SK-MEL-5 (cell line): ENCODE results near the gene IER5L. TPM values are rescaled to one million over a fixed set of nuclear protein-coding genes. Genes with fewer than 3 reads are reported as not detected.

Experiments used
- DNase-seq: peaks from one replicate; pipeline ENCODE4 v3.0.0-alpha.2; 2016; ENCODE audit warnings: low read depth, low spot score
- in situ Hi-C: cut with HindIII; loops from 2 replicates; pipeline ENCODE4 v1.10.0; 2016; ENCODE audit warnings: low sequenced_read_pairs, high pct_unique_total_duplicates, low pct_unique_long_range_greater_than_20kb
- polyA plus RNA-seq, 2 experiments: library from polyadenylated mRNA; depleted of rRNA; stranded (reverse); fragments of >200 nt; gene quantifications; 2 replicates each; pipeline ENCODE4 v1.2.3, GENCODE V29; 2015
- total RNA-seq: library from RNA; depleted of rRNA; stranded (reverse); fragments of >200 nt; shearing (Covaris generic); gene quantifications from 2 replicates; pipeline ENCODE4 v1.2.3, GENCODE V29; 2014; rRNA removed

IER5L gene
- total RNA-seq = 53.9 and 57.1 TPM in 2 replicates
- 70.4 and 75.0 TPM in 2 replicates for polyA plus RNA-seq (2015; cell fraction: cytosol; rRNA removed)
- 17.7 and 39.4 TPM in 2 replicates for polyA plus RNA-seq (2015; cell fraction: nucleus; rRNA removed)

- peak; percentile 96 for DNase-seq
- in situ Hi-C loops = no loop called here
Observed at GRCh38 chr9:129177791-129178567, at the start of gene IER5L. IER5L (minus strand) TSS chr9:129178261; CDS start chr9:129178052, 209 bp downstream.

- no peak for DNase-seq
- in situ Hi-C loops = no loop called here
Observed at GRCh38 chr9:129227843-129228189, 49.8 kb upstream of the IER5L start.

GRCh38 chr9:129225815-129226214 is 47.8 kb upstream of the IER5L start:
- in situ Hi-C loops = no loop called here
- DNase-seq = no peak

- in situ Hi-C loops = no loop called here
Observed at GRCh38 chr9:129225490-129225778, 47.4 kb upstream of the IER5L start.

GRCh38 chr9:129224618-129225489 is 46.8 kb upstream of the IER5L start:
- no peak for DNase-seq
- in situ Hi-C loops = no loop called here

More at GRCh38 chr9:129225490-129225778, 47.4 kb upstream of the IER5L start:
- no peak for DNase-seq

GRCh38 chr9:129223551-129224208 is 45.6 kb upstream of the IER5L start:
- no peak for DNase-seq
- in situ Hi-C loops = no loop called here

GRCh38 chr9:129222819-129223218 is 44.8 kb upstream of the IER5L start:
- in situ Hi-C loops = no loop called here
- DNase-seq = no peak

- in situ Hi-C loops = no loop called here
- no peak for DNase-seq
Observed at GRCh38 chr9:129221979-129222635, 44.0 kb upstream of the IER5L start.

- in situ Hi-C loops = no loop called here
- DNase-seq = peak; percentile 36
Observed at GRCh38 chr9:129221233-129221632, 43.2 kb upstream of the IER5L start.

- DNase-seq = no peak
- in situ Hi-C loops = no loop called here
Observed at GRCh38 chr9:129220771-129221170, 42.7 kb upstream of the IER5L start.

- DNase-seq = no peak
Observed at GRCh38 chr9:129218918-129219317, 40.9 kb upstream of the IER5L start.

GRCh38 chr9:129218272-129218625 is 40.2 kb upstream of the IER5L start:
- in situ Hi-C loops = no loop called here
- no peak for DNase-seq

More at GRCh38 chr9:129218918-129219317, 40.9 kb upstream of the IER5L start:
- in situ Hi-C loops = no loop called here

- in situ Hi-C loops = no loop called here
- no peak for DNase-seq
Observed at GRCh38 chr9:129213551-129213950, 35.5 kb upstream of the IER5L start.

- in situ Hi-C loops = no loop called here
- DNase-seq = no peak
Observed at GRCh38 chr9:129211686-129212085, 33.6 kb upstream of the IER5L start.

GRCh38 chr9:129210125-129210524 is 32.1 kb upstream of the IER5L start:
- DNase-seq = no peak
- in situ Hi-C loops = no loop called here

GRCh38 chr9:129209580-129209979 is 31.5 kb upstream of the IER5L start:
- DNase-seq = no peak
- in situ Hi-C loops = no loop called here

- in situ Hi-C loops = no loop called here
- no peak for DNase-seq
Observed at GRCh38 chr9:129209109-129209508, 31.0 kb upstream of the IER5L start.
